ENCODE results near the gene TVP23A. TPM values are rescaled to one million over a fixed set of nuclear protein-coding genes. Genes with fewer than 3 reads are reported as not detected.

The TVP23A gene
- total RNA-seq, 4 donors from 2014 or later = 0.13 to 0.45 TPM; not detected in 2

DNA sequence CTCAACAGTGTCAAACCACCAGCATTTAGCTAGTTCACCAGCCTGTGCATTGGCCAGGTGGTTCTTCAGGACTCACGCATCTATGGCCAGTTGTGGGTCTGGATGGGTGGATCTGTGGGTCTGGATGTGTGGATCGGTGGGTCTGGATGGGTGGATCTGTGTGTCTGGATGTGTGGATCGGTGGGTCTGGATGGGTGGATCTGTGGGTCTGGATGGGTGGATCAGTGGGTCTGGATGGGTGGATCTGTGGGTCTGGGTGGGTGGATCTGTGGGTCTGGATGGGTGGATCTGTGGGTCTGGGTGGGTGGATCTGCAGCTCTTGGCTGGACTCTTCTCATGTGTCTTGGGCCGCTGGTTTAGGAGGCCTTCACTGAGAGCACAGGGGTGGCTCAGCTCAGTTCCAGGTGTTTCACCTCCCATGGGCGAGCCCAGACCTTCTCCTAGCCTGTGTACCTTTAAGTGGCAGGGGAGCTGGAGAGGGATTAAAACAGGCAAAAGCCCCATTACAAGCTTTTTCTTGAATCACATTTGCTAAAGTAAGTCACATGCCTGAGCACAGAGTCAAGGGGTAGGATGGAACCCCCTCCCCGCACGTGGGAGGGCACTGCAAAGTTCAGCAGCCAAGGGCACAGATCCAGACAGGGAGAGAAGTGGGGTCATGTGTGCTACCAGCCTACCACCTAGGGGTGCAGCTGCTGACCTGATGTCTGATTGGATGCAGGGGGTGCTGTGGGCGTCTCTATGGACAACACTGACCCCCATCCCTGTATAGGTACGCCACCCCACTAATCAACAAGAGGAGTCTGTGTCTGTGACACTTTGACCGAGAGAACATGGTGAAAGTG is 78.4 kb downstream of the TVP23A start:
- Histone ChIP-seq H3K4me1 (peaks cover 7 to 21% of the 10 kb centered on the region in 2 donors), H3K27ac (no peak overlapping the region), H3K27me3 (no peaks in the 10 kb centered on the region), H3K36me3 (no peaks in the 10 kb centered on the region), H3K4me3 (replicated peaks in 1 of 3) (no peak overlapping the region), H3K9me3 (no peaks in the 10 kb centered on the region)
- WGBS, 2 donors = 90 to 96% methylated on average over 10 of the region's 10 CpGs
- TF ChIP-seq POLR2A (IDR thresholded peaks at IDR 0.05) = no peak
- TF ChIP-seq, protein P1, sequence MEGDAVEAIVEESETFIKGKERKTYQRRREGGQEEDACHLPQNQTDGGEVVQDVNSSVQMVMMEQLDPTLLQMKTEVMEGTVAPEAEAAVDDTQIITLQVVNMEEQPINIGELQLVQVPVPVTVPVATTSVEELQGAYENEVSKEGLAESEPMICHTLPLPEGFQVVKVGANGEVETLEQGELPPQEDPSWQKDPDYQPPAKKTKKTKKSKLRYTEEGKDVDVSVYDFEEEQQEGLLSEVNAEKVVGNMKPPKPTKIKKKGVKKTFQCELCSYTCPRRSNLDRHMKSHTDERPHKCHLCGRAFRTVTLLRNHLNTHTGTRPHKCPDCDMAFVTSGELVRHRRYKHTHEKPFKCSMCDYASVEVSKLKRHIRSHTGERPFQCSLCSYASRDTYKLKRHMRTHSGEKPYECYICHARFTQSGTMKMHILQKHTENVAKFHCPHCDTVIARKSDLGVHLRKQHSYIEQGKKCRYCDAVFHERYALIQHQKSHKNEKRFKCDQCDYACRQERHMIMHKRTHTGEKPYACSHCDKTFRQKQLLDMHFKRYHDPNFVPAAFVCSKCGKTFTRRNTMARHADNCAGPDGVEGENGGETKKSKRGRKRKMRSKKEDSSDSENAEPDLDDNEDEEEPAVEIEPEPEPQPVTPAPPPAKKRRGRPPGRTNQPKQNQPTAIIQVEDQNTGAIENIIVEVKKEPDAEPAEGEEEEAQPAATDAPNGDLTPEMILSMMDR (IDR thresholded peaks at IDR 0.05) = no peak
- DNase-seq = no peak
- intact Hi-C loops (cut with DNase I) = loop anchor here (5.0 to 10.0 kb wide), 3 partner anchors 85 to 483 kb away; no protein-coding TSS in a partner anchor

DNA sequence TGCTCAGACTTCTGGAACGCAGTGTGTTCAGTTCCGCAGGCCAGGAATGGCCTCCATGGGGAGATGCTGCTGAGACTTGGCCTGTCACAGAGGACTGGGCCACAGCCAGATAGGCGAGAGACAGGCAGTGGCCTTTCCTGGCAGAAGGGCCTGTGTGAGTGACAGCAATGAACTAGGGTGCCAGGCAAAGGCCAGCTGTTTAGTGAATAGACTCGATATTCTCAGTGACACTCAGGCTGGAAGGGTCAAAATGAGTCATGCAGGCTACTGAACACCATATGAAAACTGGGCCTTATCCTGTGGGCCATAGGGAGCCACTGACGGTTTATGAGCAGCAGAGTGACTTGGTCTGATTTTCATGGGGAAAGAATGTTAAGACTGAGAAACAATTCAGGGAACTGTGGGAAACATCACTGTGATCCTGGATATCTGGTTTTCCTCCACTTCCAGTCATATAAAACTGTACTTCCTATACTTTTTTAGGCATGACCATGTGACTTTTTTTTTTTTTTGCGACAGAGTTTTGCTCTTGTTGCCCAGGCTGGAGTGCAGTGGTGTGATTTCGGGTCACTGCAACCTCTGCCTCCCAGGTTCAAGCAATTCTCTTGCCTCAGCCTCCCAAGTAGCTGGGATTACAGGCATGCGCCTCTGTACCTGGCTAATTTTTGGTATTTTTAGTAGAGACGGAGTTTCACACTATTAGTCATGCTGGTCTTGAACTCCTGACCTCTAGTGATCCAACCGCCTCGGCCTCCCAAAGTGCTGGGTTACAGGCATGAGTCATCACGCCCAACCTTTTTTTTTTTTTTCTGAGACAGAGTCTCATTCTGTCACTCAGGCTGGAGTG is 80.1 kb downstream of the TVP23A start:
- WGBS, 2 donors = 61% methylated on average over 12 of the region's 12 CpGs

DNA sequence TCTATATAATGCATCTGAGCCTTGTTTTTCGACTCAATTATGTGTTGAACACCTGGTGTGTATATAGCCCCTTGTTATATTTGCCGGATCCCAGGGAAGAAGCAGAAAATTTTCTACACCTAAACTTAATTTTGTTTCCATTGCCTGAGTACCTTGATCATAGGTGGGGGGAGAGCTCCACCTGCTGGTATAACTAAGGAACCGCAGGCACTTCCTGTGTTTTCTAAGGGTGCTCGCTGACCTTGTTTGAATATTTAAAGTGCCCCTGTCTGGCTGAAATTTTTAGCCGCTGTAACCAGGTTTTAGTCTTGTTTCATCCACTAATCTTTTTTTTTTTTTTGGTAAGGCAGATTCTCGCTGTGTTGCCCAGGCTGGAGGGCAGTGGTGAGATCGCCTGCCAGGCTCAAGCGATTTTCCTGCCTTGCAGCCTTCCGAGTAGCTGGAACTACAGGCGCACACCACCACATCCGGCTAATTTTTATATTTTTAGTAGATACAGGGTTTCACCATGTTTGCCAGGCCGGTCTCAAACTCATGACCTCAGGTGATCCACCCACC is 81.4 kb downstream of the TVP23A start:
- H3K9me3 ChIP-seq = no peaks in the 10 kb centered on the region
- no peak overlapping the region for H3K4me3 ChIP-seq (replicated peaks in 1 of 3)
- TF ChIP-seq, protein P1 (IDR thresholded peaks at IDR 0.05) = peak; percentile 83 to 96 (median 93)
- no peak for TF ChIP-seq POLR2A (IDR thresholded peaks at IDR 0.05)
- H3K27ac ChIP-seq = peak overlapping the region; percentile 40 to 63 (median 56)
- intact Hi-C loops (cut with DNase I) = loop anchor here (2.0 to 5.0 kb wide), 3 partner anchors 180 to 480 kb away; no protein-coding TSS in a partner anchor
- no peaks in the 10 kb centered on the region for H3K36me3 ChIP-seq
- DNase-seq = peak; percentile 45 to 60
- no peaks in the 10 kb centered on the region for H3K27me3 ChIP-seq
- peaks cover 0 to 13% of the 10 kb centered on the region in 2 donors for H3K4me1 ChIP-seq
- 32 to 36% methylated on average over 12 of the region's 12 CpGs for WGBS, 2 donors

More for the DNA sequence above, 80.1 kb downstream of the TVP23A start:
- Histone ChIP-seq H3K9me3 (no peaks in the 10 kb centered on the region), H3K36me3 (no peaks in the 10 kb centered on the region), H3K4me1 (peaks cover 3 to 17% of the 10 kb centered on the region in 2 donors), H3K27ac (peak overlapping the region; percentile 56 to 63 (median 62)), H3K27me3 (no peaks in the 10 kb centered on the region), H3K4me3 (replicated peaks in 1 of 3) (no peak overlapping the region)
- peak; percentile 18 to 31 for DNase-seq
- intact Hi-C loops (cut with DNase I) = loop anchor here (5.0 kb wide), 2 partner anchors 179 to 481 kb away; no protein-coding TSS in a partner anchor
- TF ChIP-seq, protein P1 (IDR thresholded peaks at IDR 0.05) = no peak
- TF ChIP-seq POLR2A (IDR thresholded peaks at IDR 0.05) = no peak

DNA sequence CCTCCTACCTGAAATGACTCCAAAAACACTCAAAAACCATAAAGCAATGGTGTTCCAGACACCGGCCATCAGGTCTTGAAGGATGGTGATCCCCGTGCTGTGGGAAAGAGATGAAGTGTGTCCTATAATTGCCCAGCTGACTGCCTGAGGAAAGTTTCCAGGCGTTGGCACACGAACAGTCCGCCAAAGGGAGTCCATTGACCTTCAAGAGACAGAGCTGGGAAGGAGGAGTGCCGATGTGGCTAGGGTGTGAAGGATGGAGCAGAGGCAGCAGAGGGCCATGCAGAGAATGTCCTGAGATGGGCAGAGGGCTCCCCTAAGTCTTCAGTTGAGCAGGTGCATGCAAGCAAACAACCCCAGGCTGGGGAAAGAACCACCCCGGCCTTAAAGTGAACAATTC is 86.8 kb downstream of the TVP23A start:
- DNase-seq = no peak
- Histone ChIP-seq H3K4me1 (no peaks in the 10 kb centered on the region), H3K27ac (no peak overlapping the region), H3K36me3 (no peaks in the 10 kb centered on the region), H3K27me3 (no peaks in the 10 kb centered on the region), H3K9me3 (no peaks in the 10 kb centered on the region), H3K4me3 (replicated peaks in 1 of 3) (no peak overlapping the region)
- WGBS, 2 donors = 88 to 89% methylated on average over 7 of the region's 7 CpGs
- no peak for TF ChIP-seq POLR2A (IDR thresholded peaks at IDR 0.05)
- TF ChIP-seq, protein P1 (IDR thresholded peaks at IDR 0.05) = no peak
- intact Hi-C loops (cut with DNase I) = no loop called here
